ENCODE results near the gene JADE3. TPM values are rescaled to one million over a fixed set of nuclear protein-coding genes. Genes with fewer than 3 reads are reported as not detected.
"Not testable (repeated sequence)": the region's sequence is repeated elsewhere in the genome, so short reads cannot be mapped to it uniquely, and the experiment has no call there.

JADE3 gene
- total RNA-seq, 1 experiment from 2014 or later, result 14.3 TPM

GRCh38 chrX:46954716-46955115 is 42.5 kb downstream of the JADE3 start:
- Histone ChIP-seq H3K27ac (ENCODE audit: low read depth, low read length) (no peak overlapping the region), H3K36me3 (ENCODE audit: control insufficient read depth in 1 of 2, insufficient read depth in 2 of 2, low read length in 2 of 2) (no peaks in the 10 kb centered on the region), H3K79me2 (ENCODE audit: insufficient read depth, low read length) (peaks cover 15% of the 10 kb centered on the region; the same call in 1 of the 2 replicates), H4K20me1 (ENCODE audit: insufficient read depth) (no peaks in the 10 kb centered on the region), H3K27me3 (ENCODE audit: insufficient read depth, low read length) (no peaks in the 10 kb centered on the region), H2AFZ (ENCODE audit: low read depth, low read length, poor library complexity, severe bottlenecking) (no peak overlapping the region), H3K4me2 (ENCODE audit: low read length) (no peak overlapping the region), H3K9me2 (ENCODE audit: insufficient read depth) (no peaks in the 10 kb centered on the region), H3K9me3 (ENCODE audit: control insufficient read depth in 1 of 2, insufficient read depth in 1 of 2, low read depth in 1 of 2, low read length in 2 of 2) (no peaks in the 10 kb centered on the region), H3K9ac (ENCODE audit: low read length) (no peak overlapping the region), H3K4me1 (ENCODE audit: control insufficient read depth in 1 of 2, insufficient read depth in 2 of 2, low read length in 2 of 2) (peaks cover 5 to 9% of the 10 kb centered on the region in 2 experiments; a peak in 2 of 4 replicates), H3K4me3 (replicated peaks in 1 of 2; ENCODE audit: low read depth in 1 of 2, low read length in 2 of 2) (no peak overlapping the region)
- ChIA-PET RAD21 (ENCODE audit: low non-redundant PET in 1 of 2, low total read pairs in 2 of 2, uncharacterized antibody in 2 of 2, unreplicated experiment in 2 of 2) (no interaction called here), CTCF (no interaction called here), POLR2A (no interaction called here)
- intact Hi-C loops (cut with micrococcal nuclease), result no loop called here
- BruUV-seq (replicated peaks), result no TSS peak
- TF ChIP-seq JUND (IDR thresholded peaks at IDR 0.05) (no peak), POLR2A (IDR thresholded peaks at IDR 0.05; ENCODE audit: borderline replicate concordance, extremely low read depth, insufficient read depth, insufficient read length) (no peak), EGR1 (IDR thresholded peaks at IDR 0.05; ENCODE audit: low read depth) (no peak), CBX3 (IDR thresholded peaks at IDR 0.05; ENCODE audit: low read depth) (no peak), ZNF274 (IDR thresholded peaks at IDR 0.05; ENCODE audit: low read depth, low read length) (no peak), ZBTB33 (IDR thresholded peaks at IDR 0.05; ENCODE audit: extremely low read depth, insufficient replicate concordance, low read length) (no peak)
- DNase-seq (ENCODE audit: low read depth, low spot score), result no peak
- ATAC-seq, result no peak

- H3K9ac ChIP-seq (ENCODE audit: low read length); H3K27me3 ChIP-seq (ENCODE audit: insufficient read depth, low read length); H3K36me3 ChIP-seq (ENCODE audit: control insufficient read depth in 1 of 2, insufficient read depth in 2 of 2, low read length in 2 of 2); BruUV-seq (replicated peaks); H3K4me2 ChIP-seq (ENCODE audit: low read length); RAD21 ChIA-PET (ENCODE audit: low non-redundant PET in 1 of 2, low total read pairs in 2 of 2, uncharacterized antibody in 2 of 2, unreplicated experiment in 2 of 2); H3K4me3 ChIP-seq (replicated peaks in 1 of 2; ENCODE audit: low read depth in 1 of 2, low read length in 2 of 2); DNase-seq (ENCODE audit: low read depth, low spot score); POLR2A ChIA-PET; H2AFZ ChIP-seq (ENCODE audit: low read depth, low read length, poor library complexity, severe bottlenecking); H3K9me2 ChIP-seq (ENCODE audit: insufficient read depth); H3K27ac ChIP-seq (ENCODE audit: low read depth, low read length); CTCF ChIA-PET; ATAC-seq; H4K20me1 ChIP-seq (ENCODE audit: insufficient read depth); H3K9me3 ChIP-seq (ENCODE audit: control insufficient read depth in 1 of 2, insufficient read depth in 1 of 2, low read depth in 1 of 2, low read length in 2 of 2); H3K4me1 ChIP-seq (ENCODE audit: control insufficient read depth in 1 of 2, insufficient read depth in 2 of 2, low read length in 2 of 2); intact Hi-C loops (cut with micrococcal nuclease): not testable (repeated sequence)
- 0 out of 2 replicates have a peak, but pooled peaks cover 10% of the 10 kb centered on the region for H3K79me2 ChIP-seq (ENCODE audit: insufficient read depth, low read length)
Measured at GRCh38 chrX:46956589-46956988, 44.4 kb downstream of the JADE3 start.

All from HCT116 (cell line).